Cardiac fibroblast (primary cell): ENCODE results near the gene GSS.

Experiments used
- DNase-seq, 2 donors: peaks; one replicate each; pipeline versions ENCODE4 v3.0.0 to v3.0.0-alpha.2; 2010; ENCODE audit warnings: low read depth in 2 of 2
- H3K4me3 ChIP-seq, 2 donors: replicated peaks in 1 of 2; 1 replicate in 1 of 2; 2 replicates in 1 of 2; pipeline ENCODE4 v1.5.1; 2011; ENCODE audit warnings: low read depth in 2 of 2, low read length in 2 of 2, mild to moderate bottlenecking in 2 of 2, moderate library complexity in 1 of 2
- CTCF ChIP-seq: IDR thresholded peaks from one replicate; pipeline ENCODE4 v1.5.1; 2011; ENCODE audit warnings: low read depth, mild to moderate bottlenecking, low read length, inconsistent platforms

GSS gene

GRCh38 chr20:34955231-34956040 is at the start of gene GSS, which contains the start of gene MYH7B:
Gene GSS, minus strand, starts transcription at chr20:34955806. Its CDS starts 3,954 bp downstream, at chr20:34951852.
Gene MYH7B, plus strand, starts transcription at chr20:34955868. Its CDS starts 22,138 bp downstream, at chr20:34978006.
- peak; percentile 54 for TF ChIP-seq CTCF
- peak within 1 kb of the TSS; percentile 70 to 76 for H3K4me3 ChIP-seq
- DNase-seq = peak; percentile 97 to 98

GRCh38 chr20:35004749-35005462 is 49.3 kb upstream of the GSS start:
- no peak for DNase-seq
- H3K4me3 ChIP-seq = no peak overlapping the region
- no peak for TF ChIP-seq CTCF

GRCh38 chr20:35004051-35004725 is 48.6 kb upstream of the GSS start:
- no peak overlapping the region for H3K4me3 ChIP-seq
- no peak for TF ChIP-seq CTCF
- DNase-seq = no peak

GRCh38 chr20:35003211-35004031 is 47.8 kb upstream of the GSS start:
- no peak overlapping the region for H3K4me3 ChIP-seq
- TF ChIP-seq CTCF = no peak
- no peak for DNase-seq

- DNase-seq = no peak
- TF ChIP-seq CTCF = no peak
- no peak overlapping the region for H3K4me3 ChIP-seq
These were observed 47.0 kb upstream of the GSS start for GRCh38 chr20:35002426-35003210.
